CD14-positive monocyte (primary cell): ENCODE results near the gene HTR3C. TPM values are rescaled to one million over a fixed set of nuclear protein-coding genes. Genes with fewer than 3 reads are reported as not detected.

Source experiments
- DNase-seq, 3 donors: peaks; one replicate each; pipeline ENCODE4 v3.0.0-alpha.2; 2011 to 2022
- H2AFZ ChIP-seq: 2 replicates; pipeline ENCODE4 v1.6.0; 2012; ENCODE audit warnings: mild to moderate bottlenecking, low read depth, low read length, inconsistent platforms; ENCODE audit not compliant: insufficient read depth, poor library complexity, severe bottlenecking
- H3K27ac ChIP-seq, 2 donors: 1 replicate in 1 of 2; 2 replicates in 1 of 2; pipeline ENCODE4 v1.5.1; 2012 to 2013; ENCODE audit warnings: low read length in 2 of 2, control low read depth in 1 of 2, inconsistent platforms in 1 of 2, low read depth in 1 of 2, mild to moderate bottlenecking in 1 of 2
- H3K27me3 ChIP-seq, 2 donors: one replicate each; pipeline versions ENCODE4 v1.6.0 to v1.6.1; 2011 to 2013; ENCODE audit warnings: low read length in 2 of 2; ENCODE audit not compliant: control insufficient read depth in 2 of 2, insufficient read depth in 2 of 2
- H3K36me3 ChIP-seq, 2 donors: replicated peaks in 1 of 2; 1 replicate in 1 of 2; 2 replicates in 1 of 2; pipeline versions ENCODE4 v1.5.1 to v1.6.1; 2012 to 2013; ENCODE audit warnings: low read length in 2 of 2, control low read depth in 1 of 2, inconsistent platforms in 1 of 2, mild to moderate bottlenecking in 1 of 2; ENCODE audit not compliant: insufficient read depth in 2 of 2, control insufficient read depth in 1 of 2
- H3K4me1 ChIP-seq, 2 donors: 1 replicate in 1 of 2; 2 replicates in 1 of 2; pipeline versions ENCODE4 v1.5.1 to v1.6.1; 2012 to 2013; ENCODE audit warnings: low read length in 2 of 2, control low read depth in 1 of 2, inconsistent platforms in 1 of 2, mild to moderate bottlenecking in 1 of 2, moderate library complexity in 1 of 2; ENCODE audit not compliant: insufficient read depth in 2 of 2, control insufficient read depth in 1 of 2
- H3K4me2 ChIP-seq: replicated peaks from 2 replicates; pipeline ENCODE3; 2012; ENCODE audit warnings: low read length, moderate library complexity, mild to moderate bottlenecking; ENCODE audit not compliant: poor library complexity, severe bottlenecking; ENCODE audit errors: extremely low read depth
- H3K4me3 ChIP-seq, 3 experiments: fragments of 200-600 bp in 1 of 3; sonication (generic) in 1 of 3; replicated peaks in 1 of 3; 1 replicate in 2 of 3; 2 replicates in 1 of 3; pipeline ENCODE4 v1.5.1; 2011 to 2013; ENCODE audit warnings: low read length in 3 of 3, mild to moderate bottlenecking in 3 of 3, control low read depth in 2 of 3, low read depth in 2 of 3, inconsistent platforms in 1 of 3, moderate library complexity in 1 of 3
- H3K79me2 ChIP-seq: 2 replicates; pipeline ENCODE4 v1.6.0; 2012; ENCODE audit warnings: mild to moderate bottlenecking, control low read depth, inconsistent platforms, low read length, moderate library complexity; ENCODE audit not compliant: insufficient read depth
- H3K9ac ChIP-seq: 2 replicates; pipeline ENCODE4 v1.6.0; 2017; ENCODE audit warnings: low read length, mild to moderate bottlenecking; ENCODE audit not compliant: insufficient read depth, poor library complexity, severe bottlenecking
- H3K9me3 ChIP-seq, 2 donors: replicated peaks in 1 of 2; 1 replicate in 1 of 2; 2 replicates in 1 of 2; pipeline versions ENCODE4 v1.5.1 to v1.6.1; 2012 to 2013; ENCODE audit warnings: low read length in 2 of 2, control low read depth in 1 of 2; ENCODE audit not compliant: control insufficient read depth in 1 of 2, insufficient read depth in 1 of 2
- H4K20me1 ChIP-seq: 2 replicates; pipeline ENCODE4 v1.6.0; 2012; ENCODE audit warnings: mild to moderate bottlenecking, low read length, control low read depth, moderate library complexity; ENCODE audit not compliant: insufficient read depth
- H3K27ac Mint-ChIP-seq, 7 donors: one replicate each; pipeline ENCODE4 v1.8.0; 2020; ENCODE audit warnings: mild to moderate bottlenecking in 7 of 7, mixed read lengths in 7 of 7, moderate library complexity in 6 of 7, inconsistent platforms in 2 of 7
- H3K27me3 Mint-ChIP-seq, 3 donors: one replicate each; pipeline ENCODE4 v1.8.0; 2021 to 2022; ENCODE audit warnings: low read depth in 3 of 3, mild to moderate bottlenecking in 3 of 3, mixed read lengths in 3 of 3, moderate library complexity in 3 of 3, inconsistent platforms in 1 of 3
- H3K36me3 Mint-ChIP-seq, 2 donors: one replicate each; pipeline ENCODE4 v1.8.0; 2020; ENCODE audit warnings: mixed read lengths in 2 of 2, inconsistent platforms in 1 of 2, mild to moderate bottlenecking in 1 of 2
- H3K4me1 Mint-ChIP-seq: one replicate; pipeline ENCODE4 v1.8.0; 2020; ENCODE audit warnings: mild to moderate bottlenecking, mixed read lengths
- H3K4me3 Mint-ChIP-seq, 2 donors: one replicate each; pipeline ENCODE4 v1.8.0; 2020; ENCODE audit warnings: mild to moderate bottlenecking in 2 of 2, mixed read lengths in 2 of 2, moderate library complexity in 1 of 2
- H3K9me3 Mint-ChIP-seq, 7 donors: one replicate each; pipeline ENCODE4 v1.8.0; 2020 to 2022; ENCODE audit warnings: mixed read lengths in 7 of 7, mild to moderate bottlenecking in 6 of 7, moderate library complexity in 6 of 7, inconsistent platforms in 2 of 7
- WGBS: methylation state at CpG from one replicate; pipeline ENCODE4 v1.1.5; 2013; ENCODE audit warnings: missing lambda C conversion rate; ENCODE audit not compliant: insufficient coverage; 5-methylcytosine and 5-hydroxymethylcytosine counted together
- intact Hi-C, 2 donors: fragments of 100-400 bp; cut with micrococcal nuclease; formaldehyde crosslinking; loops; one replicate each; pipeline versions ENCODE4 v1.15.0 to v1.15.1; 2023
- polyA plus RNA-seq, 3 donors: library from polyadenylated mRNA; depleted of rRNA in 1 of 3; unstranded in 2 of 3; stranded (reverse) in 1 of 3; fragments of 300-500 nt in 2 of 3; fragments of >200 nt in 1 of 3; fragmentation: Illumina TruSeq in 2 of 3; gene quantifications; 1 replicate in 2 of 3; 2 replicates in 1 of 3; pipeline ENCODE4 v1.2.3, GENCODE V29; 2012 to 2021
- TF ChIP-seq, protein P1 (sequence below): fragments of 200-600 bp; IDR thresholded peaks from one replicate; pipeline ENCODE4 v1.8.0; 2022; ENCODE audit warnings: antibody characterized with exemption, mild to moderate bottlenecking

HTR3C gene
- polyA plus RNA-seq, 3 donors, result not detected

DNA sequence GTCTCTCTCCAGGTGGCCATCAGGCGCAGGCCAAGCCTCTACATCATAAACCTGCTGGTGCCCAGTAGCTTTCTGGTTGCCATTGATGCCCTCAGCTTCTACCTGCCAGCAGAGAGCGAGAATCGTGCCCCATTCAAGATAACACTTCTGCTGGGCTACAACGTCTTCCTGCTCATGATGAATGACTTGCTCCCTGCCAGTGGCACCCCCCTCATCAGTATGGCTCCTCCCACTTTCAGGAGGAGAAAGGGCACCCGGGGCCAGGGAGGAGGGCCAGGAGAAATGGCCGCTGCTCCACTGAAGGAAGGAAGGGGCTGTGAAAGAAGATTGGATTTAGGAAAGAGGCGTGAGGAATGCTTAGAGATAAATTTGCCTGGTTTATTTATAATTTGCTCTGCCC is 6.6 kb downstream of the HTR3C start:
- Histone ChIP-seq H3K79me2 (no peaks in the 10 kb centered on the region), H3K9me3 (no peaks in the 10 kb centered on the region), H3K4me3 (no peak overlapping the region), H3K9ac (no peak overlapping the region), H3K27me3 (no peaks in the 10 kb centered on the region), H3K4me1 (no peaks in the 10 kb centered on the region), H3K36me3 (no peaks in the 10 kb centered on the region), H3K4me2 (no peak overlapping the region), H3K27ac (no peak overlapping the region), H2AFZ (no peak overlapping the region), H4K20me1 (no peaks in the 10 kb centered on the region)
- 100% methylated on average over 2 of the region's 7 CpGs for WGBS
- no peak overlapping the region for H3K27ac Mint-ChIP-seq
- H3K9me3 Mint-ChIP-seq, result no peaks in the 10 kb centered on the region
- peaks cover 4 to 7% (median 5%) of the 10 kb centered on the region in 3 donors for H3K27me3 Mint-ChIP-seq
- H3K4me1 Mint-ChIP-seq, result peaks cover 2% of the 10 kb centered on the region
- H3K4me3 Mint-ChIP-seq, result no peak overlapping the region
- intact Hi-C loops, result no loop called here
- TF ChIP-seq, protein P1, sequence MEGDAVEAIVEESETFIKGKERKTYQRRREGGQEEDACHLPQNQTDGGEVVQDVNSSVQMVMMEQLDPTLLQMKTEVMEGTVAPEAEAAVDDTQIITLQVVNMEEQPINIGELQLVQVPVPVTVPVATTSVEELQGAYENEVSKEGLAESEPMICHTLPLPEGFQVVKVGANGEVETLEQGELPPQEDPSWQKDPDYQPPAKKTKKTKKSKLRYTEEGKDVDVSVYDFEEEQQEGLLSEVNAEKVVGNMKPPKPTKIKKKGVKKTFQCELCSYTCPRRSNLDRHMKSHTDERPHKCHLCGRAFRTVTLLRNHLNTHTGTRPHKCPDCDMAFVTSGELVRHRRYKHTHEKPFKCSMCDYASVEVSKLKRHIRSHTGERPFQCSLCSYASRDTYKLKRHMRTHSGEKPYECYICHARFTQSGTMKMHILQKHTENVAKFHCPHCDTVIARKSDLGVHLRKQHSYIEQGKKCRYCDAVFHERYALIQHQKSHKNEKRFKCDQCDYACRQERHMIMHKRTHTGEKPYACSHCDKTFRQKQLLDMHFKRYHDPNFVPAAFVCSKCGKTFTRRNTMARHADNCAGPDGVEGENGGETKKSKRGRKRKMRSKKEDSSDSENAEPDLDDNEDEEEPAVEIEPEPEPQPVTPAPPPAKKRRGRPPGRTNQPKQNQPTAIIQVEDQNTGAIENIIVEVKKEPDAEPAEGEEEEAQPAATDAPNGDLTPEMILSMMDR, result no peak
- no peak for DNase-seq
- H3K36me3 Mint-ChIP-seq, result no peaks in the 10 kb centered on the region

DNA sequence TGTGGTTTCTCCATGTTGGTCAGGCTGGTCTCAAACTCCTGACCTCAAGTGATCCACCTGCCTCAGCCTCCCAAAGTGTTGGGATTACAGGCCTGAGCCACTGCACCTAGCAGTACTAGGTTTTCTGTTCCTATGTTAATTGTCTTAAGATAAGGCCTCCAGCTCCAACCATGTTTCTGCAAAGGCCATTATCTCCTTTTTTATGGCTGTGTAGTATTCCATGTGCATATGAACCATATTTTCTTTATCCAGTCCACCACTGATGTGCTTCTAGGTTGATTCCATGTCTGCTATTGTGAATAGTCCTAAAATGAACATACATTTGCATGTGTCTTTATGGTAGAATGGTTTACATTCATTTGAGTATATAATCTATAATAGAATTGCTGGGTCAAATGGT is 9.8 kb downstream of the HTR3C start:
- H3K36me3 ChIP-seq, result no peaks in the 10 kb centered on the region
- no peak overlapping the region for H3K4me3 ChIP-seq
- no peaks in the 10 kb centered on the region for H3K79me2 ChIP-seq
- H4K20me1 ChIP-seq, result no peaks in the 10 kb centered on the region
- H3K4me2 ChIP-seq, result no peak overlapping the region
- H3K27me3 ChIP-seq, result no peaks in the 10 kb centered on the region
- H3K9me3 Mint-ChIP-seq, result no peaks in the 10 kb centered on the region
- no peak for DNase-seq
- intact Hi-C loops, result no loop called here
- peaks cover 5 to 9% (median 7%) of the 10 kb centered on the region in 3 donors for H3K27me3 Mint-ChIP-seq
- no peak overlapping the region for H3K9ac ChIP-seq
- H2AFZ ChIP-seq, result no peak overlapping the region
- TF ChIP-seq, protein P1, result no peak
- H3K36me3 Mint-ChIP-seq, result no peaks in the 10 kb centered on the region
- no peak overlapping the region for H3K27ac ChIP-seq
- H3K9me3 ChIP-seq, result no peaks in the 10 kb centered on the region
- H3K4me1 ChIP-seq, result no peaks in the 10 kb centered on the region
- no peak overlapping the region for H3K27ac Mint-ChIP-seq
- H3K4me1 Mint-ChIP-seq, result peaks cover 2% of the 10 kb centered on the region
- H3K4me3 Mint-ChIP-seq, result no peak overlapping the region
